ENCODE measurements around the gene NRAS.

NRAS gene

DNA sequence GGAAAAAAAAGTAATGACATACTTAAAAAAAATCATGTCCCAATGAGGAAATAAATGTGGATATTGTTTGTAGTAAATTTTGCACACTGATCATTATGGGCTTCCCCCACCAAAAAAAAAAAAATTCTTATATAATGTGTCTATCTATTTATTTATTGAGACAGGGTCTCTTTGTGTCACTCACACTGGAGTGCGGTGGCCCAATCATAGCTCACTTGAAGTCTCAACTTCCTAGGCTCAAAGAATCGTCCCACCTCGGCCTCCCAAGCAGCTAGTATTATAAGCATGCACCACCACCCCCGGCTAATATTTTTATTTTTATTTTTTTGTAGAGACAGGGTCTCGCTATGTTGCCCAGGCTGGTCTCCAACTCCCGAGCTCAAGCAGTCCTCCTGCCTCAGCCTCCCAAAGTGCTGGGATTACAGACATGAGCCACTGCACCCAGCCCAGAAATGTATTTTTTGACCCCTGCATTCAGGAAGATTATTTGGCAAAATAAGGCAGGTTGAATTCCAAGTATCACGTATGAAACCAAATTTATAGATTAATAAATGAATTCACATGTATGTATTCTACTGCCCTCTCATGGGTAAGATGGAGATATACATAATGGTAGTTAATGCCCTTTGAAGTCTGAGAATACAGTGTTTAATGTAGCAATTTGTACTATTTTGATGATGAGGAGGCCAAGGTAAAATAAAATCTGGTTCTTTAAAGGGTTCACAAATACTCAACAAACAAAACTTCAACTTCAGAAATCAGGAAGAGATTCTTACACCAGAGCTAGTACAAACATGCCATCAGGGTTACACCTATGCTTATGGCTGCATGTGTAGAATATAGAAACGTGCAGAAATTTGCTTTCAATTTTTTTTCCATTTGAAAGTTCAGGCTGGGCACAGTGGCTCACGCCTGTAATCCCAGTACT, 45.3 kb downstream of the NRAS start:
- no peak for DNase-seq

DNA sequence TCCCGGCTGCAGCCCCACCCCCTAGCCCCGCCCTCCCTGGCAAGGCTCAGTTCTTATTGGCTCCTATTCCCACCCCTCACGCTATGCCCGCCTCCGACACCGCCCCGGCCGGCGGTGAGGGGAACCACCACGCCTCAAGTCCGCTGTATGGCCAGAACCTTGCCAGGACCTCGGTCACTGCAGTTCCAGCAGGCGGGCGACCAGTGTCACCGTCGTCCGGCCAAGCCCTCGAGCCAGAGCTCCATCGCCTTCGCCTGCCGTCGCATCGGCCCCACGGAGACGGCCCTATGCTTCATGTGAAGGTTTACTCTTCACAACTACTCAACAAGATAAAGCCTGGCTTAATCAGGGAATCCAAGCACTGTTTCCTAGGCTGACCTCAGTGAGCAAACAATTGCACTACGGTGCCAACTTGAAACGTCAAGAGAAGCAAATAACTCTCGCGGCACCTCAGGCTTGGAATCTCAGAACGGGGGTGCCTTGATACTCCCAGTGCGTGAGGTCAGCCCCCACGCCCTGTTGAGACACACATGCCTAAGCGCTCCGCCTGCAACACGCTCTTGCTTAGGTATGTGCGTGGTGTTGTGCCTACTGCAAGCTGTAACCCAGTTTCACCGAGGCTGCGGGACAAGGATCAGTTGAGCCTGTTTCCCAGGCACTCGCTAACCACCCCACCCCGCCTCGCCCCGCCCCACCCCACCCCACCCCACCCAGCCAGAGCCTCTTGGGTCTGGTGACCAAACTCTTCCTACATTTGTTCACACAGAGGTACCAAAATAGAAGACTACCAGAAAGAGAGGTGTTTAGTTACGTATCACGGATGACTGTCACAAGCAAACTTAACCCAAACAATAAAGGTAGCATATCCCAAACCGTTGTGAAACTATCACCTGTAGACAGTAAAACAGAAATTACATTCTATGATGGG, 46.2 kb downstream of the NRAS start:
- DNase-seq: peak; percentile 93

DNA sequence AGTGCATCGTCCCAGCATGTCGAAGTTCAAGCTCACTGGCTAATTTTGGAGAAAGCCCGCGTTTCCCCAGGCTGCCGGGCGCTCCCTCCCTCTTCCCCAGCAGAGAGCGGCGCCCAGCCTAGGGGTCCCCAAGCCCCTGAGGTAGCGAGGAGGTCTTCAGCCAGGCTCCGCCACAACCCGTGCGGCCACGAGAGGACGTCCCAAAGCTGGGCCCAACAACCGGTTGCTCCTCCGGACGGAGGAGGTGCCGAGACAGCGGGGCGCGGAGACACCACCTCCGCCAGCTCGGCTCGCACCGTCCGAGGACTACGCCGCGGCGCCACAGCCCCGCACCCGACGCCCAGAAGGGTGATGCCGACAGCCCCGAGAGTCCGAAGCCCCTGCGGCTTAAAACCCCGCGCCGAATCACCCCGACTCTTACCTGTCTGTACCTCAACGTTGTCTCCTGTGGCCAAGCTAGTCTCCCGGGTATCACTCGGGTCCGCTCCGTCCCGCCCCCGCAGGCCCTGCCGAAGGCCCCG, 46.9 kb downstream of the NRAS start, which contains the start of gene DENND2C:
Gene DENND2C, minus strand, starts transcription at position 488 of the 521 bp plus-strand sequence. CDS start 44,065 bp downstream, outside the sequence.
- no peak for DNase-seq

DNA sequence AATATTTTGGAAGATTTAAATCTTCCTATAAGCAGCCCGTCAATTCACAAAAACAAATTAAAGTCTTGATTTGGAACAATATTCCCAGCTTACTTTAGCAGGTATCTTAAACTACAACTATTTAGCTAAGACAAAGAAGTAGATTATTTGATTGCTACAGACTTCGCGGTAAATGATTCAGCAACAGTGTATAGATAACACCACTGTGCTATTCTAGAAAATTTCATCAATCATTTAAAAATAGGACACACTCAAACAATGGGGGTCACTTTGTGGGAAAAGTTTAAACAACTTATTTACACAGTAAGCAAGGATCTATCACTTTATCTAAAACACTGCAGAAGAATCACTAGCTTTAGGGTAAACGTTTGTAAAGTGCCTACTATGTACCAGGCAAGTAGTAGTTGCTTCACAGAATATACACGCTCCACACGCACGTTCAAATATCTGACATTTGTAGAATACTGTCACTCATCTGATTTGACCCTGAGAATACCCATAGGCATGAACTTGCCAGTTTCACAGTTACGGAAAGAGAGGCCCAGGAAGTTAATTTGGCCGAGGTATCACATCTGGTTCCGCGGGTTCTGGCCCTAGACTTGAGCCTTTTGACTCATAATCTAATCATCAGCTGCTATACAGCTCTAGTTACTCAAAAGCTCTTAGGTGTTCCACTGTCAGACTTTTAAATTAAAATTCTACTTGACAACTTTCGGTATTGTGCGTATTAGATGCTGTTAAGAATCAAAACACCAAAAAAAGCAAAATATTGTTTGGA, 47.6 kb downstream of the NRAS start:
- no peak for DNase-seq

GRCh38 chr1:114668373-114668772, 48.2 kb downstream of the NRAS start:
- no peak for DNase-seq

DNA sequence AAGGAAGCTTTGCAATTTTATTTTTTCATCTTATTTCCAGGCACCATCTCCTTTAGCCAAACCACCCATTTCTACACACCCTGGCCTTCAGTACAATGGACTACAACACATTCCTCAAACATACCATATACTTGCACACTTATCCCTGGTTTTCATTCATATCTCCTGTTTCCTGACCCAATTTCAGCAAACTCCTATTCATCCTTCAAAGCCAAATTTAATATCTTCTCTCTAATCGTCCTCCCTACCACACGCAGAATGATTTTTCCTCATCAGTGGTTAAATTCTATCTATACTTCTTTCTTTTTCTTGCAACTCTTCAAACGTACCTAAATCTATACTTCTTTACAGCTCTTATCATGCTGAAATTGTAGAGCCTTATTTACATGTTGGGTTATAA, 49.6 kb downstream of the NRAS start:
- DNase-seq: no peak

DNA sequence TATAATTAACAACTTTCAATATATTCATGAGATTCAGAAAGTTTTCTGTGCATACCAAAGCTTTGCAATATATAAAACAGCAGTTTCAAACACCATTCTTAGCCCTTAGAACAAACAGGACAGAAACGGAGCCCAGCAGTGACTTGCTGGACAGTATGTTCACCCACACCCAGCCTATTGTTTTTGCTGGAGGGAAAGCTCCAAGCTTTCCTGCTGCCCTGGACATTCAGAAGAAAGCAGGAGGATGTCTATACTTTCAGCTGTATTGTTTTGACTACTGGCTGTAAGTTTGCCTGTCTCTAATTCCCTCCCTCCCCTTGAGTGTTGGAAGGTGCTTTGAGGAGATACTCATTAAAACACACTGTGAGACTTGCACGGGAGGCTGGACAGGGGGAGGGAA, 56.3 kb downstream of the NRAS start:
- DNase-seq: no peak
